WTC11 (cell line): ENCODE results near the gene COBLL1.

Source experiments
- FOXJ3 ChIP-seq: sonication (generic); formaldehyde crosslinking; IDR thresholded peaks from 2 replicates; pipeline ENCODE4 v1.9.0; 2021; ENCODE audit warnings: missing genetic modification reagents, mild to moderate bottlenecking, borderline replicate concordance
- JUN ChIP-seq: sonication (generic); formaldehyde crosslinking; IDR thresholded peaks from 2 replicates; pipeline ENCODE4 v1.8.0; 2023; ENCODE audit warnings: mild to moderate bottlenecking, missing genetic modification reagents
- TF ChIP-seq, protein P1 (sequence below): sonication (generic); formaldehyde crosslinking; IDR thresholded peaks from 2 replicates; pipeline ENCODE4 v1.8.1; 2022; ENCODE audit warnings: low read depth, missing genetic modification reagents, borderline replicate concordance
- TF ChIP-seq, protein P2 (sequence below): sonication (generic); formaldehyde crosslinking; IDR thresholded peaks from 2 replicates; pipeline ENCODE4 v1.8.0; 2022; ENCODE audit warnings: mild to moderate bottlenecking, missing genetic modification reagents
- TF ChIP-seq, protein P3 (sequence below): fragments of 200-600 bp; IDR thresholded peaks from 2 replicates; pipeline ENCODE4 v1.8.0; 2022; ENCODE audit warnings: antibody characterized with exemption
- TF ChIP-seq, protein P4 (sequence below): fragments of 250-450 bp; sonication (Bioruptor Pico); IDR thresholded peaks from 2 replicates; pipeline ENCODE4 v1.9.0; 2021; ENCODE audit warnings: mild to moderate bottlenecking
- TF ChIP-seq, protein P5 (sequence below): sonication (generic); formaldehyde crosslinking; IDR thresholded peaks from 2 replicates; pipeline ENCODE4 v1.8.0; 2023; ENCODE audit warnings: missing genetic modification reagents

DNA sequence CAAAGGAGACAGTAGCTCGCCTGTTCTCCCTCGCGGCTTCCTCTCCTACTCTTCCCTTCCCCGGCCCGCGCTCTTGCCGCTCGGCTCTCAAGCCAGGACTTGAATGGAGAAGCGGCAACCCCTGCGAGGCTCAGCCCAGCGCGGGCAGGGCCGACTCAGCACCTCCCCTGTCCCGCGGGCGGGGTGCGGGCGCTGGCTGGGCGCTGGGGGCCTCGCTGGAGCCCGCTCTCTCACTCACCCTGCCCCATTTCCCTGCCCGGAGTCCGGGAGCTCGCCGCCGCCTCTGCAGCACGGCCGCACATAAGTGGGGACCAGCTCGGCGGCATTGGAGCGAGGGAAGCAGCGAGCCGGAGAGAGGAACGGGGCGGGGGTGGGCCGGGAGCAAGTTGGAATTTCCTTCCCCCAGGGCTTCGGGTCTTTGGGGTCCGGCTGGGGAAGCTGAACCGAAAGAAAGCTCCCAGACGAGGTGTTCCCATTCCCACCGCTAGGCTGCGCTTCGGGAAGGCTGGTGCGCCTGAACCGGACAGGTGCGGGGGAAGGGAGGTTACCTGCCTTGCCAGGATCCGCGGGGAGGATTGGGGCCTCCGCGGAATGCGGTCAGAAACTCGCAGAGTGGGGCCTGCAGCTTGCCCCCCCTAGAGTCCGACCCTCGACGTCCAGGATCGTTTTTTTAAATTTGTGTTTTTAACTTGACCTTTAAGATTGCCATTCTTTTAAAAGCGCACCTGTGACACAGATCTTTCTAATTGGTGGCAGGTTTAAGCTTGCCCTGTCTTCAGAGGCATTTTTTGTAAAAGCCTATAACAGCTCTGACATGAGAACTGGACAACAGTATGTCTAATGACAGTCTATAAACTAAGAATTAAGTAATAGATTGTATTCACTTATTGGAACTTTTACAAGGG is at the start of gene COBLL1:
- TF ChIP-seq, protein P1, sequence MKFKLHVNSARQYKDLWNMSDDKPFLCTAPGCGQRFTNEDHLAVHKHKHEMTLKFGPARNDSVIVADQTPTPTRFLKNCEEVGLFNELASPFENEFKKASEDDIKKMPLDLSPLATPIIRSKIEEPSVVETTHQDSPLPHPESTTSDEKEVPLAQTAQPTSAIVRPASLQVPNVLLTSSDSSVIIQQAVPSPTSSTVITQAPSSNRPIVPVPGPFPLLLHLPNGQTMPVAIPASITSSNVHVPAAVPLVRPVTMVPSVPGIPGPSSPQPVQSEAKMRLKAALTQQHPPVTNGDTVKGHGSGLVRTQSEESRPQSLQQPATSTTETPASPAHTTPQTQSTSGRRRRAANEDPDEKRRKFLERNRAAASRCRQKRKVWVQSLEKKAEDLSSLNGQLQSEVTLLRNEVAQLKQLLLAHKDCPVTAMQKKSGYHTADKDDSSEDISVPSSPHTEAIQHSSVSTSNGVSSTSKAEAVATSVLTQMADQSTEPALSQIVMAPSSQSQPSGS (CRISPR knock-in tag) = no peak
- TF ChIP-seq, protein P2, sequence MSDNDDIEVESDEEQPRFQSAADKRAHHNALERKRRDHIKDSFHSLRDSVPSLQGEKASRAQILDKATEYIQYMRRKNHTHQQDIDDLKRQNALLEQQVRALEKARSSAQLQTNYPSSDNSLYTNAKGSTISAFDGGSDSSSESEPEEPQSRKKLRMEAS (CRISPR knock-in tag) = peak; percentile 42; the same call in 1 of the 2 replicates
- TF ChIP-seq, protein P3, sequence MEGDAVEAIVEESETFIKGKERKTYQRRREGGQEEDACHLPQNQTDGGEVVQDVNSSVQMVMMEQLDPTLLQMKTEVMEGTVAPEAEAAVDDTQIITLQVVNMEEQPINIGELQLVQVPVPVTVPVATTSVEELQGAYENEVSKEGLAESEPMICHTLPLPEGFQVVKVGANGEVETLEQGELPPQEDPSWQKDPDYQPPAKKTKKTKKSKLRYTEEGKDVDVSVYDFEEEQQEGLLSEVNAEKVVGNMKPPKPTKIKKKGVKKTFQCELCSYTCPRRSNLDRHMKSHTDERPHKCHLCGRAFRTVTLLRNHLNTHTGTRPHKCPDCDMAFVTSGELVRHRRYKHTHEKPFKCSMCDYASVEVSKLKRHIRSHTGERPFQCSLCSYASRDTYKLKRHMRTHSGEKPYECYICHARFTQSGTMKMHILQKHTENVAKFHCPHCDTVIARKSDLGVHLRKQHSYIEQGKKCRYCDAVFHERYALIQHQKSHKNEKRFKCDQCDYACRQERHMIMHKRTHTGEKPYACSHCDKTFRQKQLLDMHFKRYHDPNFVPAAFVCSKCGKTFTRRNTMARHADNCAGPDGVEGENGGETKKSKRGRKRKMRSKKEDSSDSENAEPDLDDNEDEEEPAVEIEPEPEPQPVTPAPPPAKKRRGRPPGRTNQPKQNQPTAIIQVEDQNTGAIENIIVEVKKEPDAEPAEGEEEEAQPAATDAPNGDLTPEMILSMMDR = peak; percentile 70
- TF ChIP-seq, protein P4, sequence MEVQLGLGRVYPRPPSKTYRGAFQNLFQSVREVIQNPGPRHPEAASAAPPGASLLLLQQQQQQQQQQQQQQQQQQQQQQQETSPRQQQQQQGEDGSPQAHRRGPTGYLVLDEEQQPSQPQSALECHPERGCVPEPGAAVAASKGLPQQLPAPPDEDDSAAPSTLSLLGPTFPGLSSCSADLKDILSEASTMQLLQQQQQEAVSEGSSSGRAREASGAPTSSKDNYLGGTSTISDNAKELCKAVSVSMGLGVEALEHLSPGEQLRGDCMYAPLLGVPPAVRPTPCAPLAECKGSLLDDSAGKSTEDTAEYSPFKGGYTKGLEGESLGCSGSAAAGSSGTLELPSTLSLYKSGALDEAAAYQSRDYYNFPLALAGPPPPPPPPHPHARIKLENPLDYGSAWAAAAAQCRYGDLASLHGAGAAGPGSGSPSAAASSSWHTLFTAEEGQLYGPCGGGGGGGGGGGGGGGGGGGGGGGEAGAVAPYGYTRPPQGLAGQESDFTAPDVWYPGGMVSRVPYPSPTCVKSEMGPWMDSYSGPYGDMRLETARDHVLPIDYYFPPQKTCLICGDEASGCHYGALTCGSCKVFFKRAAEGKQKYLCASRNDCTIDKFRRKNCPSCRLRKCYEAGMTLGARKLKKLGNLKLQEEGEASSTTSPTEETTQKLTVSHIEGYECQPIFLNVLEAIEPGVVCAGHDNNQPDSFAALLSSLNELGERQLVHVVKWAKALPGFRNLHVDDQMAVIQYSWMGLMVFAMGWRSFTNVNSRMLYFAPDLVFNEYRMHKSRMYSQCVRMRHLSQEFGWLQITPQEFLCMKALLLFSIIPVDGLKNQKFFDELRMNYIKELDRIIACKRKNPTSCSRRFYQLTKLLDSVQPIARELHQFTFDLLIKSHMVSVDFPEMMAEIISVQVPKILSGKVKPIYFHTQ (CRISPR knock-in tag) = no peak
- TF ChIP-seq JUN (CRISPR knock-in tag) (no peak), FOXJ3 (CRISPR knock-in tag) (no peak)
- TF ChIP-seq, protein P5, sequence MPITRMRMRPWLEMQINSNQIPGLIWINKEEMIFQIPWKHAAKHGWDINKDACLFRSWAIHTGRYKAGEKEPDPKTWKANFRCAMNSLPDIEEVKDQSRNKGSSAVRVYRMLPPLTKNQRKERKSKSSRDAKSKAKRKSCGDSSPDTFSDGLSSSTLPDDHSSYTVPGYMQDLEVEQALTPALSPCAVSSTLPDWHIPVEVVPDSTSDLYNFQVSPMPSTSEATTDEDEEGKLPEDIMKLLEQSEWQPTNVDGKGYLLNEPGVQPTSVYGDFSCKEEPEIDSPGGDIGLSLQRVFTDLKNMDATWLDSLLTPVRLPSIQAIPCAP (CRISPR knock-in tag) = no peak
